Endothelial cell of umbilical vein (primary cell): ENCODE results near the gene PEX7. TPM values are rescaled to one million over a fixed set of nuclear protein-coding genes. Genes with fewer than 3 reads are reported as not detected.

Source experiments
- BruUV-seq: library from RNA; stranded (reverse); fragments of 400-500 nt; replicated peaks from 2 replicates; lab custom pipeline; 2021; lab: Mats Ljungman, UMichigan
- CTCF ChIA-PET: fragments of 300-600, 350-600 bp; sonication (Branson Sonifier 250); formaldehyde crosslinking; loops from one replicate; lab custom pipeline; 2021; ENCODE audit warnings: antibody characterized with exemption, inconsistent platforms; lab: Charles Lee
- POLR2A ChIA-PET: fragments of 300-600, 350-600 bp; sonication (Branson Sonifier 250); formaldehyde crosslinking; loops from one replicate; lab custom pipeline; 2021; ENCODE audit warnings: antibody characterized with exemption, inconsistent platforms; lab: Charles Lee
- DNase-seq: peaks from one replicate; pipeline ENCODE4 v3.0.0-alpha.2; 2011; ENCODE audit warnings: low read depth, low spot score
- FAIRE-seq: peaks from 2 replicates; lab custom pipeline; 2011; peaks lifted over from hg19 to GRCh38; lab: Jason Lieb, UNC
- H2AFZ ChIP-seq: 2 replicates; pipeline ENCODE4 v1.6.0; 2012; ENCODE audit warnings: low read depth, low read length, control low read depth, inconsistent platforms
- H3K27ac ChIP-seq: 2 replicates; pipeline ENCODE4 v1.5.1; 2011; ENCODE audit warnings: low read depth, mild to moderate bottlenecking, control low read depth, low read length, moderate library complexity; ENCODE audit not compliant: insufficient read depth
- H3K27me3 ChIP-seq, 2 experiments: 2 replicates each; pipeline versions ENCODE4 v1.6.0 to v1.6.1; 2011; ENCODE audit warnings: low read length in 2 of 2, mixed read lengths in 1 of 2; ENCODE audit not compliant: control insufficient read depth in 2 of 2, insufficient read depth in 2 of 2
- H3K36me3 ChIP-seq, 2 experiments: 2 replicates in 1 of 2; 3 replicates in 1 of 2; pipeline ENCODE4 v1.5.1; 2011; ENCODE audit warnings: low read length in 2 of 2, mild to moderate bottlenecking in 1 of 2, moderate library complexity in 1 of 2; ENCODE audit not compliant: control insufficient read depth in 2 of 2, insufficient read depth in 2 of 2; ENCODE audit errors: extremely low read depth in 1 of 2
- H3K4me1 ChIP-seq: 3 replicates; pipeline ENCODE4 v1.5.1; 2011; ENCODE audit warnings: mild to moderate bottlenecking, low read length; ENCODE audit not compliant: control insufficient read depth, insufficient read depth; ENCODE audit errors: extremely low read depth
- H3K4me2 ChIP-seq: 2 replicates; pipeline ENCODE4 v1.6.1; 2011; ENCODE audit warnings: low read length, control low read depth, mixed read lengths; ENCODE audit not compliant: insufficient read depth
- H3K4me3 ChIP-seq, 3 experiments: fragments of 200-600 bp in 1 of 3; sonication (generic), shearing (Covaris generic) in 1 of 3; replicated peaks in 1 of 3; 2 replicates each; pipeline ENCODE4 v1.5.1; 2011 to 2016; ENCODE audit warnings: control low read depth in 3 of 3, low read length in 3 of 3, mild to moderate bottlenecking in 2 of 3, inconsistent platforms in 1 of 3, low read depth in 1 of 3, moderate library complexity in 1 of 3; ENCODE audit not compliant: insufficient read depth in 1 of 3
- H3K79me2 ChIP-seq: 2 replicates; pipeline ENCODE4 v1.6.0; 2012; ENCODE audit warnings: low read length, inconsistent platforms; ENCODE audit not compliant: control insufficient read depth, insufficient read depth
- H3K9ac ChIP-seq: replicated peaks from 2 replicates; pipeline ENCODE3; 2011; ENCODE audit warnings: low read length, control low read depth; ENCODE audit not compliant: insufficient read depth; ENCODE audit errors: extremely low read depth
- H3K9me1 ChIP-seq: replicated peaks from 3 replicates; pipeline ENCODE4 v1.6.0; 2011; ENCODE audit warnings: mild to moderate bottlenecking, low read length; ENCODE audit not compliant: control insufficient read depth, insufficient read depth; ENCODE audit errors: extremely low read depth
- H3K9me3 ChIP-seq: replicated peaks from 2 replicates; pipeline ENCODE4 v1.5.1; 2012; ENCODE audit warnings: low read length, inconsistent platforms; ENCODE audit not compliant: control insufficient read depth, insufficient read depth
- H4K20me1 ChIP-seq: replicated peaks from 2 replicates; pipeline ENCODE3; 2011; ENCODE audit warnings: mild to moderate bottlenecking, low read length; ENCODE audit not compliant: control insufficient read depth, insufficient read depth; ENCODE audit errors: extremely low read depth
- CTCF ChIP-seq, 2 donors: IDR thresholded peaks; 1 replicate in 1 of 2; 2 replicates in 1 of 2; pipeline ENCODE4 v1.5.1; 2011; ENCODE audit warnings: low read length in 2 of 2, mild to moderate bottlenecking in 2 of 2, moderate library complexity in 2 of 2, control low read depth in 1 of 2, inconsistent platforms in 1 of 2, low read depth in 1 of 2; ENCODE audit not compliant: insufficient read depth in 1 of 2; ENCODE audit errors: extremely low read depth in 1 of 2
- EZH2 ChIP-seq: IDR thresholded peaks from 2 replicates; pipeline ENCODE4 v1.6.1; 2012; ENCODE audit warnings: borderline replicate concordance, low read depth, mild to moderate bottlenecking, moderate library complexity, low read length, inconsistent platforms; ENCODE audit not compliant: severe bottlenecking
- FOS ChIP-seq: IDR thresholded peaks from 2 replicates; pipeline ENCODE4 v1.6.1; 2011; ENCODE audit warnings: mild to moderate bottlenecking, low read length, moderate library complexity, borderline replicate concordance; ENCODE audit not compliant: insufficient read depth
- GATA2 ChIP-seq: IDR thresholded peaks from 2 replicates; pipeline ENCODE4 v1.7.0; 2011; ENCODE audit warnings: low read depth, mild to moderate bottlenecking, moderate library complexity, mixed read lengths, low read length; ENCODE audit not compliant: insufficient read length, insufficient read depth
- JUN ChIP-seq: IDR thresholded peaks from 2 replicates; pipeline ENCODE4 v1.6.1; 2011; ENCODE audit warnings: borderline replicate concordance, low read depth; ENCODE audit not compliant: insufficient read length, insufficient read depth
- MAX ChIP-seq: IDR thresholded peaks from 2 replicates; pipeline ENCODE4 v1.6.1; 2011; ENCODE audit not compliant: insufficient read depth, insufficient read length
- MYC ChIP-seq: IDR thresholded peaks from one replicate; pipeline ENCODE4 v1.6.1; 2011; ENCODE audit warnings: mild to moderate bottlenecking, low read depth, low read length
- POLR2A ChIP-seq: IDR thresholded peaks from 2 replicates; pipeline ENCODE4 v1.6.1; 2012; ENCODE audit warnings: low read depth, mild to moderate bottlenecking, control low read depth, low read length
- POLR2AphosphoS5 ChIP-seq: IDR thresholded peaks from 2 replicates; pipeline ENCODE4 v1.6.1; 2012; ENCODE audit warnings: low read depth, mild to moderate bottlenecking, control low read depth, low read length, moderate library complexity; ENCODE audit not compliant: insufficient read depth
- dilution Hi-C: fragments of 300-500 bp; cut with MboI; formaldehyde crosslinking; loops from one replicate; pipeline ENCODE4 v1.15.0; 2019; ENCODE audit warnings: low sequenced_read_pairs; ENCODE audit not compliant: extremely low pct_ligation_motif_present
- intact Hi-C: fragments of 100-400 bp; cut with micrococcal nuclease; formaldehyde crosslinking; loops from one replicate; pipeline ENCODE4 v1.10.0; 2022
- polyA plus RNA-seq, 4 experiments: library from polyadenylated mRNA; depleted of rRNA in 3 of 4; stranded (reverse) in 3 of 4; unstranded in 1 of 4; fragments of >200 nt; gene quantifications; 2 replicates each; pipeline versions ENCODE4 v1.2.1 to v1.2.3, GENCODE V29; 2011 to 2012; ENCODE audit warnings: missing spikeins in 1 of 4
- total RNA-seq: library from RNA; stranded (reverse); gene quantifications from 2 replicates; pipeline ENCODE4 v1.2.3, GENCODE V29; 2021

PEX7 gene
- total and polyA plus RNA-seq, 2 donors (not counting 3 experiments of a cell fraction or from before 2014, with no cell fraction given) = 3.7 to 5.7 TPM

- no peaks in the 10 kb centered on the region for H4K20me1 ChIP-seq
- no peaks in the 10 kb centered on the region for H3K9me3 ChIP-seq
- H3K27ac ChIP-seq = no peak overlapping the region
- TF ChIP-seq EZH2 = no peak
- no peak for TF ChIP-seq POLR2AphosphoS5
- no peak for TF ChIP-seq MYC
- TF ChIP-seq MAX = no peak
- no peak for TF ChIP-seq FOS
- no peak for TF ChIP-seq JUN
- no peak for TF ChIP-seq CTCF (IDR thresholded peaks at IDR 0.05; ENCODE audit: extremely low read depth in 1 of 2, insufficient read depth in 1 of 2, low read depth in 1 of 2, low read length in 2 of 2)
- TF ChIP-seq GATA2 = no peak
- TF ChIP-seq POLR2A = no peak
- intact Hi-C loops = no loop called here
- CTCF ChIA-PET = interaction anchor here (0.6 kb wide), 1 partner anchor 334 kb away, joined by 4 read pairs; no protein-coding TSS in a partner anchor
- H3K4me1 ChIP-seq = no peaks in the 10 kb centered on the region
- H3K4me3 ChIP-seq = no peak overlapping the region
- no peaks in the 10 kb centered on the region for H3K9me1 ChIP-seq
- BruUV-seq = no TSS peak
- no peak overlapping the region for H3K4me2 ChIP-seq
- H3K27me3 ChIP-seq = no peaks in the 10 kb centered on the region
- dilution Hi-C loops = no loop called here
- DNase-seq = no peak
- FAIRE-seq = no peak
- no peak overlapping the region for H2AFZ ChIP-seq
- H3K79me2 ChIP-seq = no peaks in the 10 kb centered on the region
- H3K36me3 ChIP-seq = no peaks in the 10 kb centered on the region
- H3K9ac ChIP-seq = no peak overlapping the region
- POLR2A ChIA-PET = no interaction called here
These were observed 37.7 kb downstream of the PEX7 start for GRCh38 chr6:136860043-136860442.
